ENCODE data around the gene TTC33. TPM values are rescaled to one million over a fixed set of nuclear protein-coding genes. Genes with fewer than 3 reads are reported as not detected.
"Not testable (repeated sequence)": the region's sequence is repeated elsewhere in the genome, so short reads cannot be mapped to it uniquely, and the experiment has no call there.

Gene TTC33
- total RNA-seq, 1 experiment from 2014 or later = 35.3 TPM

- H3K27me3 ChIP-seq = no peaks in the 10 kb centered on the region
- no peak for DNase-seq
Observed at GRCh38 chr5:40787986-40788385, 32.2 kb upstream of the TTC33 start.

GRCh38 chr5:40786664-40787063 lies 30.9 kb upstream of the TTC33 start:
- DNase-seq; H3K4me1 ChIP-seq; H3K27me3 ChIP-seq; H3K9me3 ChIP-seq (replicated peaks); H3K4me3 ChIP-seq; H3K27ac ChIP-seq: not testable (repeated sequence)
- peaks cover 11% of the 10 kb centered on the region for H3K36me3 ChIP-seq

More at GRCh38 chr5:40787986-40788385, 32.2 kb upstream of the TTC33 start:
- H3K36me3 ChIP-seq = peaks cover 14% of the 10 kb centered on the region
- no peak overlapping the region for H3K4me3 ChIP-seq
- H3K4me1 ChIP-seq = no peaks in the 10 kb centered on the region
- no peak overlapping the region for H3K27ac ChIP-seq
- H3K9me3 ChIP-seq (replicated peaks) = peaks cover 6% of the 10 kb centered on the region

- no peak for DNase-seq
- peaks cover 6% of the 10 kb centered on the region; the same call in 1 of the 2 replicates for H3K4me1 ChIP-seq
- no peak overlapping the region for H3K27ac ChIP-seq
- no peak overlapping the region for H3K4me3 ChIP-seq
- no peaks in the 10 kb centered on the region for H3K27me3 ChIP-seq
- peaks cover 6% of the 10 kb centered on the region for H3K9me3 ChIP-seq (replicated peaks)
- peaks cover 8% of the 10 kb centered on the region for H3K36me3 ChIP-seq
Observed at GRCh38 chr5:40784916-40785315, 29.2 kb upstream of the TTC33 start.

GRCh38 chr5:40784027-40784653 lies 28.4 kb upstream of the TTC33 start:
- DNase-seq = no peak
- peaks cover 6% of the 10 kb centered on the region; the same call in 1 of the 2 replicates for H3K4me1 ChIP-seq
- peaks cover 8% of the 10 kb centered on the region for H3K36me3 ChIP-seq

GRCh38 chr5:40781843-40782409 lies 26.2 kb upstream of the TTC33 start:
- peaks cover 5% of the 10 kb centered on the region; the same call in 1 of the 2 replicates for H3K36me3 ChIP-seq
- H3K27ac ChIP-seq = no peak overlapping the region
- no peaks in the 10 kb centered on the region for H3K27me3 ChIP-seq
- peak in 1 of 2 experiments; percentile 38 for DNase-seq
- peaks cover 6% of the 10 kb centered on the region; the same call in 1 of the 2 replicates for H3K4me1 ChIP-seq
- no peaks in the 10 kb centered on the region for H3K9me3 ChIP-seq (replicated peaks)
- H3K4me3 ChIP-seq = no peak overlapping the region

More at GRCh38 chr5:40784027-40784653, 28.4 kb upstream of the TTC33 start:
- Histone ChIP-seq H3K27ac (no peak overlapping the region), H3K9me3 (replicated peaks) (peaks cover 6% of the 10 kb centered on the region), H3K4me3 (no peak overlapping the region), H3K27me3 (no peaks in the 10 kb centered on the region)

- H3K4me3 ChIP-seq = no peak overlapping the region
- no peak overlapping the region for H3K27ac ChIP-seq
- no peaks in the 10 kb centered on the region for H3K27me3 ChIP-seq
- H3K9me3 ChIP-seq (replicated peaks) = no peaks in the 10 kb centered on the region
- H3K36me3 ChIP-seq = peaks cover 16% of the 10 kb centered on the region
- H3K4me1 ChIP-seq = peaks cover 6% of the 10 kb centered on the region; the same call in 1 of the 2 replicates
- no peak for DNase-seq
Observed at GRCh38 chr5:40780858-40781257, 25.1 kb upstream of the TTC33 start.

- Histone ChIP-seq H3K9me3 (replicated peaks) (no peaks in the 10 kb centered on the region), H3K36me3 (peaks cover 22% of the 10 kb centered on the region), H3K27me3 (no peaks in the 10 kb centered on the region), H3K4me3 (no peak overlapping the region), H3K27ac (no peak overlapping the region), H3K4me1 (peaks cover 6% of the 10 kb centered on the region; the same call in 1 of the 2 replicates)
- DNase-seq = no peak
Observed at GRCh38 chr5:40780199-40780598, 24.4 kb upstream of the TTC33 start.

GRCh38 chr5:40779561-40779960 lies 23.8 kb upstream of the TTC33 start:
- DNase-seq = no peak
- H3K36me3 ChIP-seq = peaks cover 27% of the 10 kb centered on the region
- H3K27ac ChIP-seq = no peak overlapping the region
- H3K4me3 ChIP-seq = no peak overlapping the region
- no peaks in the 10 kb centered on the region for H3K9me3 ChIP-seq (replicated peaks)
- H3K27me3 ChIP-seq = no peaks in the 10 kb centered on the region
- H3K4me1 ChIP-seq = peaks cover 6% of the 10 kb centered on the region; the same call in 1 of the 2 replicates

GRCh38 chr5:40778133-40778532 lies 22.4 kb upstream of the TTC33 start:
- Histone ChIP-seq H3K4me1 (peaks cover 6% of the 10 kb centered on the region; the same call in 1 of the 2 replicates), H3K9me3 (replicated peaks) (no peaks in the 10 kb centered on the region), H3K27me3 (no peaks in the 10 kb centered on the region), H3K36me3 (peaks cover 35% of the 10 kb centered on the region), H3K27ac (no peak overlapping the region), H3K4me3 (no peak overlapping the region)
- DNase-seq = no peak

GRCh38 chr5:40776658-40776977 lies 20.9 kb upstream of the TTC33 start:
- Histone ChIP-seq H3K36me3 (peaks cover 46% of the 10 kb centered on the region), H3K9me3 (replicated peaks) (no peaks in the 10 kb centered on the region; the same call in 1 of the 2 replicates), H3K27ac (no peak overlapping the region), H3K4me1 (peaks cover under 1% of the 10 kb centered on the region; the same call in 1 of the 2 replicates), H3K27me3 (no peaks in the 10 kb centered on the region), H3K4me3 (no peak overlapping the region)
- DNase-seq = no peak

GRCh38 chr5:40775846-40776657 lies 20.3 kb upstream of the TTC33 start:
- Histone ChIP-seq H3K36me3 (peaks cover 52% of the 10 kb centered on the region), H3K27me3 (no peaks in the 10 kb centered on the region)

GRCh38 chr5:40775085-40775845 lies 19.5 kb upstream of the TTC33 start:
- no peak overlapping the region for H3K27ac ChIP-seq
- no peaks in the 10 kb centered on the region for H3K27me3 ChIP-seq
- no peak overlapping the region for H3K4me3 ChIP-seq
- no peaks in the 10 kb centered on the region for H3K4me1 ChIP-seq
- no peak for DNase-seq
- H3K9me3 ChIP-seq (replicated peaks) = no peaks in the 10 kb centered on the region; the same call in 1 of the 2 replicates
- peaks cover 58% of the 10 kb centered on the region for H3K36me3 ChIP-seq

More at GRCh38 chr5:40775846-40776657, 20.3 kb upstream of the TTC33 start:
- Histone ChIP-seq H3K9me3 (replicated peaks) (no peaks in the 10 kb centered on the region; the same call in 1 of the 2 replicates), H3K4me1 (no peaks in the 10 kb centered on the region), H3K27ac (no peak overlapping the region), H3K4me3 (no peak overlapping the region)
- DNase-seq = no peak

- H3K36me3 ChIP-seq = peaks cover 60% of the 10 kb centered on the region
- no peak for DNase-seq
Observed at GRCh38 chr5:40774623-40775022, 18.9 kb upstream of the TTC33 start.

GRCh38 chr5:40770764-40771163 lies 15.0 kb upstream of the TTC33 start:
- no peak overlapping the region for H3K27ac ChIP-seq
- peaks cover 72% of the 10 kb centered on the region for H3K36me3 ChIP-seq
- no peak for DNase-seq
- no peaks in the 10 kb centered on the region for H3K27me3 ChIP-seq
- no peak overlapping the region for H3K4me3 ChIP-seq
- no peaks in the 10 kb centered on the region; the same call in 1 of the 2 replicates for H3K9me3 ChIP-seq (replicated peaks)
- H3K4me1 ChIP-seq = no peaks in the 10 kb centered on the region

More at GRCh38 chr5:40774623-40775022, 18.9 kb upstream of the TTC33 start:
- Histone ChIP-seq H3K9me3 (replicated peaks) (no peaks in the 10 kb centered on the region; the same call in 1 of the 2 replicates), H3K27ac (no peak overlapping the region), H3K4me1 (no peaks in the 10 kb centered on the region), H3K4me3 (no peak overlapping the region), H3K27me3 (no peaks in the 10 kb centered on the region)

Data from SJCRH30 (cell line).